ENCODE data around the gene PRPS1L1. TPM values are rescaled to one million over a fixed set of nuclear protein-coding genes. Genes with fewer than 3 reads are reported as not detected.

PRPS1L1 gene
- total RNA-seq, 1 experiment from 2014 or later: not detected

- TF ChIP-seq EZH2phosphoT487 (IDR thresholded peaks at IDR 0.05; ENCODE audit: borderline replicate concordance, low read length): no peak
- no peak for TF ChIP-seq EZH2 (IDR thresholded peaks at IDR 0.05; ENCODE audit: low read length, unreplicated experiment)
- TF ChIP-seq, protein P1, sequence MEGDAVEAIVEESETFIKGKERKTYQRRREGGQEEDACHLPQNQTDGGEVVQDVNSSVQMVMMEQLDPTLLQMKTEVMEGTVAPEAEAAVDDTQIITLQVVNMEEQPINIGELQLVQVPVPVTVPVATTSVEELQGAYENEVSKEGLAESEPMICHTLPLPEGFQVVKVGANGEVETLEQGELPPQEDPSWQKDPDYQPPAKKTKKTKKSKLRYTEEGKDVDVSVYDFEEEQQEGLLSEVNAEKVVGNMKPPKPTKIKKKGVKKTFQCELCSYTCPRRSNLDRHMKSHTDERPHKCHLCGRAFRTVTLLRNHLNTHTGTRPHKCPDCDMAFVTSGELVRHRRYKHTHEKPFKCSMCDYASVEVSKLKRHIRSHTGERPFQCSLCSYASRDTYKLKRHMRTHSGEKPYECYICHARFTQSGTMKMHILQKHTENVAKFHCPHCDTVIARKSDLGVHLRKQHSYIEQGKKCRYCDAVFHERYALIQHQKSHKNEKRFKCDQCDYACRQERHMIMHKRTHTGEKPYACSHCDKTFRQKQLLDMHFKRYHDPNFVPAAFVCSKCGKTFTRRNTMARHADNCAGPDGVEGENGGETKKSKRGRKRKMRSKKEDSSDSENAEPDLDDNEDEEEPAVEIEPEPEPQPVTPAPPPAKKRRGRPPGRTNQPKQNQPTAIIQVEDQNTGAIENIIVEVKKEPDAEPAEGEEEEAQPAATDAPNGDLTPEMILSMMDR (conservative IDR thresholded peaks at IDR 0.05; ENCODE audit: low read depth, low read length): no peak
- no peak for DNase-seq
- no peaks in the 10 kb centered on the region for H3K9me3 ChIP-seq (ENCODE audit: low read length)
- ChIA-PET CTCF (no interaction called here), POLR2A (ENCODE audit: unreplicated experiment) (no interaction called here)
- H3K9ac ChIP-seq (ENCODE audit: low read length): no peak overlapping the region
- H3K4me3 ChIP-seq (ENCODE audit: low read length): no peak overlapping the region
- no peaks in the 10 kb centered on the region for H3K9me2 ChIP-seq (replicated peaks; ENCODE audit: low read length)
- H3K36me3 ChIP-seq (ENCODE audit: low read depth, low read length): no peaks in the 10 kb centered on the region
- no peaks in the 10 kb centered on the region for H4K20me1 ChIP-seq (ENCODE audit: low read length)
- no peaks in the 10 kb centered on the region for H3K27me3 ChIP-seq (ENCODE audit: low read length)
- no TSS peak for BruUV-seq (replicated peaks)
- H3K4me2 ChIP-seq (ENCODE audit: low read length): no peak overlapping the region
- no peaks in the 10 kb centered on the region for H3F3A ChIP-seq (ENCODE audit: low read length, unreplicated experiment)
- ATAC-seq: no peak
- H3K4me1 ChIP-seq (ENCODE audit: insufficient read depth, low read length): no peaks in the 10 kb centered on the region; the same call in 1 of the 2 replicates
- H2AFZ ChIP-seq (ENCODE audit: low read length): no peak overlapping the region
- intact Hi-C loops (cut with micrococcal nuclease): no loop called here
- no peak overlapping the region for H3K27ac ChIP-seq (ENCODE audit: low read length)
- no peaks in the 10 kb centered on the region for H3K79me2 ChIP-seq (ENCODE audit: low read length)
These were observed 33.4 kb downstream of the PRPS1L1 start for GRCh38 chr7:17994079-17994850.

DNA sequence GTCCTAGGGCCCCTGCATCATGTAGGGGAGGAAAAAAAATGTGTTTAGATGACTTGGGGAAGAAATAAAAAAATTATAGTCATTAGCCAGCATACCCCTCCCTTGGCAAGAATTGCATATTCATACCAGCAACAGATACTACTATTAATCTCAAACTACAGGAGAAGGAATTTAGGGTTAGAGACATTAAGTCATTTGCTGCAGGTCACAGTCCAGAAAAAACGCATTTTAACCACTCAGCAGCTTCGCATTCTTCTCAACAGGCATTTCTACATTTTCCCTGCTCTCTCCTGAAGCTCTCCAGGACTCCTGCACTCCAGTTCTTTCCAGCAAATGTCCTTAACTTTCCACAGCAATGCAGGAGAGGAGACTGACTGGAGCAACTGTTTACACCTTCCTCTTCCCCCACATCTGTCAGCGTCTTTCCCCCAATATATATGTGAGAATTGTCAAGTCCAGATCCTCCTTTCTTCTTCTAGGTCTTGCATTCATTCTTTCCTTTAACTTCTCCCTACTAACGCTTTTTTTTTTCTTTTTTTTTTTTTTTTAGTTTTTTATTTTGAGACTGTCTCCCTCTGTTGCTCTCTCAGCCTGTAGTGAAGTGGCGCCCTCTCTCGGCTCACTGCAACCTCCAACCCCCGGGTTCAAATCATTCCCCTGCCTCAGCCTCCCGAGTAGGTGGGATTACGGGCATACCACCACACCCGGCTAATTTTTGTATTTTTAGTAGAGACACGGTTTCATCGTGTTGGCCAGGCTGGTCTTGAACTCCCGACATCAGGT lies 35.6 kb downstream of the PRPS1L1 start:
- TF ChIP-seq, protein P1 (conservative IDR thresholded peaks at IDR 0.05; ENCODE audit: low read depth, low read length): peak; percentile 42; the same call in 1 of the 2 replicates
- TF ChIP-seq EZH2phosphoT487 (IDR thresholded peaks at IDR 0.05; ENCODE audit: borderline replicate concordance, low read length): no peak
- Histone ChIP-seq H3K9me3 (ENCODE audit: low read length) (no peaks in the 10 kb centered on the region), H3K36me3 (ENCODE audit: low read depth, low read length) (no peaks in the 10 kb centered on the region), H4K20me1 (ENCODE audit: low read length) (no peaks in the 10 kb centered on the region), H3K4me3 (ENCODE audit: low read length) (no peak overlapping the region), H3K9ac (ENCODE audit: low read length) (no peak overlapping the region), H3K27me3 (ENCODE audit: low read length) (no peaks in the 10 kb centered on the region), H2AFZ (ENCODE audit: low read length) (no peak overlapping the region), H3K9me2 (replicated peaks; ENCODE audit: low read length) (no peaks in the 10 kb centered on the region), H3K79me2 (ENCODE audit: low read length) (no peaks in the 10 kb centered on the region), H3K4me2 (ENCODE audit: low read length) (no peak overlapping the region), H3K4me1 (ENCODE audit: insufficient read depth, low read length) (peaks cover 6% of the 10 kb centered on the region), H3K27ac (ENCODE audit: low read length) (no peak overlapping the region), H3F3A (ENCODE audit: low read length, unreplicated experiment) (no peaks in the 10 kb centered on the region)
- BruUV-seq (replicated peaks): no TSS peak
- no peak for ATAC-seq
- DNase-seq: no peak
- ChIA-PET CTCF (no interaction called here), POLR2A (ENCODE audit: unreplicated experiment) (no interaction called here)
- intact Hi-C loops (cut with micrococcal nuclease): no loop called here

- ChIA-PET POLR2A (ENCODE audit: unreplicated experiment) (no interaction called here), CTCF (no interaction called here)
- no peak overlapping the region for H3K4me3 ChIP-seq (ENCODE audit: low read length)
- no TSS peak for BruUV-seq (replicated peaks)
- H3K4me2 ChIP-seq (ENCODE audit: low read length): no peak overlapping the region
- no peaks in the 10 kb centered on the region for H3F3A ChIP-seq (ENCODE audit: low read length, unreplicated experiment)
- H3K9me2 ChIP-seq (replicated peaks; ENCODE audit: low read length): no peaks in the 10 kb centered on the region
- H3K9me3 ChIP-seq (ENCODE audit: low read length): no peaks in the 10 kb centered on the region
- TF ChIP-seq, protein P1 (conservative IDR thresholded peaks at IDR 0.05; ENCODE audit: low read depth, low read length): no peak
- TF ChIP-seq EZH2phosphoT487 (IDR thresholded peaks at IDR 0.05; ENCODE audit: borderline replicate concordance, low read length) (no peak), EZH2 (IDR thresholded peaks at IDR 0.05; ENCODE audit: low read length, unreplicated experiment) (no peak)
- H4K20me1 ChIP-seq (ENCODE audit: low read length): no peaks in the 10 kb centered on the region
- intact Hi-C loops (cut with micrococcal nuclease): no loop called here
- ATAC-seq (no peak), DNase-seq (no peak)
- H3K36me3 ChIP-seq (ENCODE audit: low read depth, low read length): no peaks in the 10 kb centered on the region
- H3K27ac ChIP-seq (ENCODE audit: low read length): no peak overlapping the region
- H3K9ac ChIP-seq (ENCODE audit: low read length): no peak overlapping the region
- H2AFZ ChIP-seq (ENCODE audit: low read length): no peak overlapping the region
- H3K27me3 ChIP-seq (ENCODE audit: low read length): no peaks in the 10 kb centered on the region
- peaks cover 13% of the 10 kb centered on the region for H3K4me1 ChIP-seq (ENCODE audit: insufficient read depth, low read length)
- no peaks in the 10 kb centered on the region for H3K79me2 ChIP-seq (ENCODE audit: low read length)
These were observed 36.9 kb downstream of the PRPS1L1 start for GRCh38 chr7:17990761-17991160.

Data from PC-3 (cell line).